Measurements from ENCODE around the gene GRID1.

GRID1 gene

DNA sequence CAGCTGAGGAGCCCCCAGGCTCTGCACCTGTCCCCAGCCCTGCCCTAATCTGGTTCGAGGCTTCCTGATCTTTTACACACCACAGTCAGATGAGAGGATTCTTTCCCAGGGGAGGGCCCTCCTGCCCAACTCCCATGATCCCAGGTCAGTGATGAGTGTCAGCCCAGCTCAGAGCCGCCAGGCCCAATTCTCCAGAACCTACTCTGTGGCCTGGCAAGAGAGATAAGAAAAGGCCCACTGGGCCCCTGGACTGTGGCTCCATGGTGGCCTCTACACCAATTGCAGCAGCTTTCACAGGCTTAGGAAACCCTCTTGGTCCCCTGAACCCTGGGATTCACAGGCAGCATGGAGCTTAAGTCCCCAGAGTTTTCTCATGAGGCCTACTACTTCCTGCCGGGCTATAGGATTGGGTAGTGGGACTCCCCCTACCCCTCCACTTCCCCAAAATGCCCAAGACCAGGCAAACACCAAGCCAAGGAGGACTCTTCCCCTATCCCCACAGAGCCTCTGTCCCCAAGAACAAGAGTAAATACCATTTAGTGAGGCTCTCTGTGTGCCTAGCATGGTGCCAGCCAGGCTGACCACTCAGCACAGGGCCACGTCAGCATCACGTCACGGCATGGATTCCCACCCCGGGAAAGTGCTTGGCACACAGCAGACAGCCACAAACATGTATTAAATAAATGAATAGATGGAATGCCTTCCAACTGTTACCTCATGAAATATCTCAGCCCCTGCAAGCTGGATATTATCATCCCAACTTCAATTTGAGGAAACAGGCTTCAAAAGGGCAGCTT is 100.0 kb downstream of the GRID1 start:
- DNase-seq (ENCODE audit: low read depth, low spot score): no peak

DNA sequence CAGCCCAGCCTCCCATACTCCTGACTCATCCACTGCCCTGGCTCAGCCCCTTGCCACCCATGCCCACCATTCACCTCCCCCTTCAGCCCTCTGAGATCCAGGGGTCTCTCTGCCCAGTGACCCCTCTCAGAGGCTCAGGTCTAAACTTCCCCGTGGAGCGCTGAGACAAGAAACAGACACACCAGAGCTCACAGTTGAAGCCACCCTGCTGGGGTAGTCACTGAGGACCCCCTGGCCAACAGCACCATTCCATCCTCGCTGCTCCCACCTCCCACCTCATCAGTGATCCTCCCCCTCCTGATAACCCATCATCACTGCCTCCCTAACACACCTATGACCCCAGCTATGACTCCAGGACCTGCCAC is 100.7 kb downstream of the GRID1 start:
- DNase-seq (ENCODE audit: low read depth, low spot score): no peak

DNA sequence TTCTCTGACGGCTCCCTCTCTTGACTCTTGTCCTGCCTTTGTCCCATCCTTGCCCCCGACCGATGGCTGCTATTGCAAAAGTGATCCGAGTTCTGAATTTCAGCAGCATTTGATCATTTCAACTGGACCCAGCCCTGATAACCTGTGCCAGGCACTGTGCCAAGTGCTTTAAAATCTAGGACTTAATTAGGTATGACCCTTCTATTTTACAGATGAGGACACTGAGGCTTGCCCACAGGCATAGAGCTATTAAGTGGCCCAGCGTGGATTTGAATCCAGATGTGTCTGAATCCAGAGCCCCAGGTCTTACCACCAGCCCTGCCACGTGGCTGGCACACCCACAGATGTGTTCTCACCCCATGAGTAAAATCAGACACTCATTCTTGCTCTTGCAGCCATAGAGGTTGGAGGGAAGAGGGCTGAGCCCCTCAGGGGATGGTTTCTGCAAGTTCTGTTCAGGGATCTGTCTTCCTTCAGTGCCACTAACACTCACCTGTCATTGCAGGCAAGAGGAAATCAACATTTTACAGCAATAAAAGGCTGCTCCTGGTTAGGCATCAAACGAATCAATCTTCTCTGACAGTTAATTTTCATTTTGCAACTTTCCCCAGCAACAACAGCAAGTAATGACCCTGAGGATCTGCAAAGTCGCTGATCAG is 101.2 kb downstream of the GRID1 start:
- peak; percentile 59 for DNase-seq (ENCODE audit: low read depth, low spot score)

DNA sequence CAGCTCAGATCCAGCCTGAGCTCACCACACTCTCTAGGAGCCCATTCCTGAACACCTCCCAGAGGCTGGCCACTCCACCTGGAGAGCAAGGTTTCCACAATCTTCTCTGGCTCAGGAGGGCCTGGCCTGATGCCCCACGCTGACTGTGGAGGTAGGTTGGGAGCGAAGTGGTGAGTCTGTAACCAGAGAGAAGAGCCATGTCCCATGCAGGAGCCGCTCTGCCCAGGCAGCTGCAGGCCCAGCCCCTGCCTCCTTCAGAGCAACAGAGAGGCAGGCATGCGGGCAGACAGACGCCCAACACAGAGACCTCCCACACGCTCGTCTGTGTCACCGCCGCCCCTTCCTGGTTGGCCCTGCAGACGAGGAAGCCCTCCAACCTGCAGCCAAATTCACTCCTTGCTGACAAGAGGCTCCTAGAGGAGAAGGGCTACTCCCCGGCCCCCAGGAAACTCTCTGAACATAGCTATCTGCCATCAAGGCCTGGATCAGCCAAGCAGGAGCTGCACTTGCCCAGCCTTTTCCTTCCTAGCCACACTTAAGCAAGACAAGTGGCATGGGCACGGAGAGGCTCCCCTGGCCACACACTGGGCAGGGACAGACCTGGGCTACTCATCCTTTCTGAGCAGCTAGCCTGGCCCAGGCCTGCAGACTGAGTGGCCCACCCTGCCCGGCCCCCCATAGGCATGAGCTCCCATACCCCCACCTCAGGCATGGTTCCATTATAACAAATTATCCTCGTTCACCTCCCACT is 101.9 kb downstream of the GRID1 start:
- DNase-seq (ENCODE audit: low read depth, low spot score): peak; percentile 45

DNA sequence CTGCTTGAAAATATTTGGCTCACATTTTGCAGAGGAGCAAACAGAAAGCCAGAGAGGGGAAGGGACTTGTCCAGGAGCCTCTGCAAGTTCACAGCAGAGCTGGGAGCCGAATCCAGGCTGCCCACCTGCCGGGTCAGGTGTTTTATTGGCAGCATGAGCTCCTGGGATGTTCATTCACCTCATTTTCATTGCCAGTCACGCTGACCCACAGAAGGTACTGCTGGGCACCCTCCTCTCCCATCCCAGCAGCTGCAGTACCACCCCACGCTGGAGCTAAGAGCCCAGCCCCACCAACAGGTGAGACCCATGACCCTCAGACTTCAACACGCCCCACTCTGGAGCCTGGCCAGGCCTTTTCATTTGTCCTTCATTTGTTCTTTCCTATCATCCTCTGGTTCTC is 102.7 kb downstream of the GRID1 start:
- no peak for DNase-seq (ENCODE audit: low read depth, low spot score)

DNA sequence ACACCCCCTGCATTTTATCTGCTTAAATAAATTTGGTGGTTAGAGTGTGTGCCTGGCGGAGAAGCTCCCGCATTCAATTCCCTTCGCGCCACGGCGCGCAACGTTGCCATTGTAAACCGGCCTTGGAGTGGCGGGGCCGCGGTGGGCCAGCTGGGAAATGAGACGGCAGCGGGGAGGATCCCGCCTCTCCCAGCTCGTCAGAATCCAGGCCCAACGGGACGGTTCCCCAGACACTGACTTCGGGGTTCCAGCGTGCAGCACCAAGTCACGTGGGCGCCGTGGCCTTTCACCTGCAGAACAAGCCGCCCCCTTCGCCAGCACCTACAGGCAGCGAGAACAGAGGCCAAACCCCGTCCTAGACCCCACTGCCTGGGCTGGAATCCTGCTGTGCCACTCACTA is 103.4 kb downstream of the GRID1 start:
- DNase-seq (ENCODE audit: low read depth, low spot score): no peak

DNA sequence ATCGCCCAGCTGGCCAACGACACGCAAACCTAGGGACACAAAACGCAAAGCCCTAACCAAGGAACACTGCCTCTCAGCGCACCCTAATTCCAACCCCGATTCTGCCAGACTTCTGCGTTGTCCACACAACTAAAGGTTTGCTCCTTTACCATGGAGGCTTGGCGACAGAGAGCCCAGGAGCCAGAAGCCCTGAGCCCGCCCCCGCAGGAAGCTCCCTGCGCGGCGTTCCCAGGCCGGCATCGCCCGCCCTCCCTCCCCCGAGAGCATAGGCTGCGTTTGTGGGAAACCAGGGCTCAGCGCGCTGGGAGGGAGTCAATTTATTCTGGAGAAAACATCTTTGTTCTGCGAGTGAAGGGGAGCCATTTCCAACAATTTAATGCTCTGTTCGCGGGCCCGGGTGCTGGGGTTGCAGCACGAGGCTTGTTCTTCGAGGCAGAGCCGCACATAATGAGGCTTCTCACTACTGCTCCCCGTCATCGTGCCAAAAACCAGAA is 103.9 kb downstream of the GRID1 start:
- DNase-seq (ENCODE audit: low read depth, low spot score): no peak

DNA sequence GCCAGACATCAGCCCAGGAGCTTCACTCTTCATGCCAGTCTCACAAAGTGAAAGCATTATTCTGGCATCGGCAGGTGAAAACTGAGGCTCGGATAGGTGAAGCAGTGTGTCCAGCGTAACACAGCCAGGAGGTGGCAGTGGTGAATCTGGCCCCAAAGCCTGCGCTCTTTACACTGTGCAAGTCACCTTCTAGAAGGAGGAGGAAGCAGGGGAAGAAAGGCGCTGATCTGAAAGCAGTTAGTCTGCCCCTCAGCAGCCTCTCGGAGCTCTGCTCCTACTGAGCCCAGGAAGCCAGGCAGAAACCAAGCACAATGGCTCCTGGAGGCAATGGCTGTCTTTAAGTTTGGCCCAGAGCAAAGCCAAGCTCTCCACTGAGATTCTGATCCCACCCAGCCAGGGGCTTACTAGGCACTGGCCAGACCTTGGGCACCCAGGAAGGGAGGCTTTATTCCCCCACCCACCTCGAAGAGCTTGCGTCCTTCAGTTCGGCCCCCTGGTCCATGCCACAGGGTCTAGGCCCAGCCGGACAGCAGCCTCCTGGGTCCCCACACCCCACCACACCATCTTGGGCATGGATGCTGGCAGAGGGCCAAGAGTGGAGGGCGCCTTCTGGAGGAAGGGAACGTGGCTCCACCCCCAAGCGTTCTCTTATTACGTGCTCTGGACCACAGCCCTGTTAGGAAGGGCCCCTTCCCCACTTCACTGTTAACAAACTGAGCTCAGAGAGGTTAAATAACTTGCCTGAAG is 104.5 kb downstream of the GRID1 start:
- DNase-seq (ENCODE audit: low read depth, low spot score): peak; percentile 80

DNA sequence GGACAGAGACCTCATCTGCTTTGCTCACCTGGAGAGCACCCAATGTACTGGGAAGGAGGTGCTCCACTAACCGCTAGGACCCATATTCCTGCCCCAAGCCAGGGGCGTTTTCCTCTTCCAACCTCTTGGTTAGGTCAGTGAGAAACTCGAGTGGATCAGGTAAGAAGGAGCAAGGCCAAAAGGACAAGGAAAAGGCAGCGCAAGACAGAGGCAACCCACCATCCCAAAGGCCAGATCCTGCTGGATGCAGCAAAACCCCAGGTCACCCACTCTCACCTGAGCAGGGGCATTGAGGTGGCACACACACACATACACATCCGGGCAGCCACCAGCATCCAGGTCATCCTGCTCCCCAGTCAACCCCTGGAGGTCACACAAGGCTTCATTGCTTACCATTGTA is 105.1 kb downstream of the GRID1 start:
- no peak for DNase-seq (ENCODE audit: low read depth, low spot score)

DNA sequence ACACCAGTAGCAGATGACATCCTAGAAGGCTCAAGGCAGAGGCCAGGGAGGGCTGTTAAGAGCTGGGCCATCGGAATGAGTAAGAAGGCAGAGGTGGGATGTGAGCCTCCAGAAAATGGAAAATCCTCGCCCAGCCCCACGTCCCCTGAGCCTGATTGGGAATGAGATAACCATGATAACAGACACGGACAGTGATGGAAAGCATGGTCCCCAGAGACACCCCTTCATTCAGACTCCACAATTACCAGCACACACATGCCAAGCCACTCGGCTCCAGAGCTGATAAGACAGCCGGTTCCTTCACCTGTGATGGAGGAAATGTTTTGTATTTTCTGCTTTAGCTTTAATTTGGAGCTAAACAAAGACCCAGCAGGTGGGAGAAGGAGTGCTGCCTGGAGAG is 106.0 kb downstream of the GRID1 start:
- peak; percentile 23 for DNase-seq (ENCODE audit: low read depth, low spot score)

DNA sequence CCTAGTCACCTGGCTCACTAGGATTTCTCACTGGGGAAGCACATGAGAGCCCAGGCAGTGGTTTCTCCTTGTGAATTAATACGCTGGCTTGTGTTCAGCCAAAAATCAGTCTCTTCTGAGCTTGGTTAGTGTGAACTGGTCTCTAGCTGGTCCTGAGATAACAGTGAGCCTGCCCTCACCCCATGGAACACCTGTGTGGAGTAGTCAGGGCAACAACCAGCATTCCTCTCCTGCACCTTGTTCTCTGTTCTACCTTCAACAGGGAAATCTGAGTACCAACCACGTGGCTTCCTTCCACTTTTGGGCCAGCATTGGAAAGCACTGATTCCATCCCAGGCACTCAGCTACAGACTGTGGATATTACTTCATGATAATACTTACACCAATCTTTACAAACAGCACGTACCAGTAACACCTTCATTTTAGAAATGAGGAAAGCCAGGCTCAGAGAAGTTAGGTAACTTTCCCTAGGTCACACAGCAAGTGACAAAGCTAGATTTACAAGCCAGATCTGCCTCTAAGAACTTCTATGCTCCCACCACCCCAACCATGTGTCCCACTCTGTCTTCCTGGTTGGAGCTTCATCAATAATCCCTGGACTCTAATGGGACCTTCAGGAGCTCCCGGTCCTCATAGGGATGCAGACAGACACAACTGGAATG is 106.6 kb downstream of the GRID1 start:
- no peak for DNase-seq (ENCODE audit: low read depth, low spot score)

DNA sequence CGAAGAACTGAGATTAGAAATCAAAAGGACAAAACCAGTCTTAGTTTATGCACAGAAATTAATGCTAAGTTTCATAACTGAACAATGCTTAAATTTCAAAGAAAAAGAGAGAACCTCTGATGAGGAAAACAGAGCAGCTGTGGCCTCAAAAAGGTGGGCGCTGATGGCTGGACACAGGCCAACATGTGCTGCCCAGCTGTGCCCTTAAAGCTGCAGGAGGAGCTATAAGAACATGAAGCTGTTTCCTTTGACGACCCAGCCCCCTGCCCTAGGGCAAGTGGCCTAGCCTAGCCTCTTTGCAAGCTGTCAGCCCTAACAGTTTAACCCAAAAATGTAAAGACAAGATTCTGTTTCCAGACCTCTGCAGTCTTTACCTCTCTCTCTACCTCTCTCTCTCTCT is 107.7 kb downstream of the GRID1 start:
- peak; percentile 40 for DNase-seq (ENCODE audit: low read depth, low spot score)

DNA sequence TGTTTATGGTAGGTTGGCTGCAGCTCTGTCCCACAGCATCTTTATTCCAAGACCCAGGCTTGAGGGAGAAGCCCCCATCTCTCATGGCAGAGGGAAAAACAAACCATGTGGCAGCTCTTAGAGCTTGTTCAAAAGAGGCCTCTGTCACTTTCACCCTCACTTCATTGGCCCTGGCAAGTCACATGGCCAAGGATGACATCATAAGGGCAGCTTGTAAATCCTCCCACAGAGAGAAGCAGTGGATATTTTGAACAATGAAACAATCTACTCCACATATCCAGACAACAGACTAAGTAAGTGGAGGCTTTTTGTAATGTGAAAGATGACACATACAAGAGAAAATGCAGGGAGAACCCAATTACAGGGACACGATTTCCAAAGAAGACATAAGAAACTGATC is 108.1 kb downstream of the GRID1 start:
- DNase-seq (ENCODE audit: low read depth, low spot score): no peak

DNA sequence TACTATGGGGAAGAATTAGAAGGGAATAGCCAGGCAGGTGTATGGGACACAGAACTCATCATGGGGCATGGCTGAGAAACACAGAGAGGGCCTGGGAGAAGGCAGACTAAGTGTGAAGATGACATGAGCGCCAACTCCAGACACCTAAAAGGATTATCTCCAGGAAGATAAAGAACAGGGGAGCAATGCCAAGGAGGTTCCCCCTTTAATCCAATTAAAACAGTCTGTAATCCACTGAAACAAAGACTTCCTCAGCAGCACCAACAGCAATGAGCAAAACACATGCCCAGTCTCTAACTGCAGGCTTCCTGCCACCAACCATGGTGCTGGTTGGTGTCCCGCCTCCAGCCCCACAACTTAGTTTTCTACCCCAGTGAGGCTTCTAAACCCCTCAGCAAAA is 108.9 kb downstream of the GRID1 start:
- DNase-seq (ENCODE audit: low read depth, low spot score): no peak

DNA sequence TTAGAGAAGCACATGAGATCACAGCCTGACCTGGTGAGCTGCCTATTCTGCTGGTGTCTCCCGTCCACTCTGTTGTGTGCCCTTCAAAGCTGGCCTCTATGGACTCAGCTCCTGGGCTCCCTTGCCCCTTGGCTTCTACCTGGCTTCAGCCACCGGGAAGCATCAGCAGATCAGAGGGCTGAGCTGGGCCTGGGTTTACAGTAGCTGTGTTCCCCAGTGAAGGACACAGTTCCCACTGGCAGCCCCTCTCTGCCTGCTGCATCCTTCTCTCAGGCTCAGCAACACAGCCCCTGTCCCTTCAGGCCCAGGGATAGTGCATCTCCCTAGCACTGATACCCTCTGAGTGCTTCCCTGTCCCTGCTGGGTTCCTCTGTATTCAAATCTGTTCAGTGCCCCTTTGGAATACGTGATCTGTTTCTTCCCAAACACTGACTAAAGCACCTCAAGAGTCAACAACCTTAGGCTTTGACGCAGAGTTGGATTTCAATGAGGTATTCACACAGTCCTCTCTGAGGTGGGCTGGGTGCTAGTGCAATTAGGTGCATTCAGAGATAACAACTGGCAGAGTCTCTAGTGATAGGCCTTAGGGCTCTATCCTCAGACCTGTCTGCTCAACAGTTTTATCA is 109.8 kb downstream of the GRID1 start:
- DNase-seq (ENCODE audit: low read depth, low spot score): no peak

DNA sequence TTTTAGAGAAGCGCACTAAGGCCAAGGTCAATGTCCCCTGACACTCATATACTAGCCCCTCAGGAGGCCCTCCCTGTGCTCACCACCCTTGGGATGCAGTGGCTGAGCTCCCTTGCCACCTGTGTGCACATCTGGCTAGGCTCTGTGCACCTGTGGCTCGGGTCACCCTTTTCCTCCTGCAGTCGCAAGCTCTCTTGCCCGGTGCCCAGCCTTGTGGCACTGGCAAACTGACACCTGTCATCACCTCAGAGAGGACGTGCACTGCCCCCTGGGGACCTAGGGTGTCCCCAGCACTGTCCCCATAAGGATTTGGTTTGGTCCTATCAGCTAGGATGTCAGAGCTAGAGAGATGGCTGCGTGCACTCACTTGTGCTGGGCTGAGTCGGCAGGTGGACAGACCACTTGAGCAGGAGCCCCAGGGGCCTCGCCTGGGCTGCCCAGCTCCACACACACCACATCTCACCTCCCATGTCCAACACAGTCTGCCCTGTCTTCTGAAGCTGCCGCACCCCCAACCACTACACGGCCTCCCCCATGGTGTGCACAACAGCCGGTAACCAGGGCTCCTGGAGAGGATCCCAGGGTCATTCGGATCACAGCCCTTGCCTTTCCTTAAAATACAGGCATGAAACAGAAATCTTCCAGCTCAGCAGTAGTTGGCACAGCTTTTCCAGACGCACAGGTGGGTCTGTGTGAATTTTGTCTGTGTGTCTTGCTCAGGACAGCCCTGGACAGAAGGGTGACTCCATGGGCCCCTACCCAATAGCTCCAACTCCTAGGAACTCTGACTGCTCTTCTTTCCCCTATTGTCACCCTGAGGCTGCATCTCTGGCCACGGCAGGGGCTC is 111.0 kb downstream of the GRID1 start:
- DNase-seq (ENCODE audit: low read depth, low spot score): no peak

DNA sequence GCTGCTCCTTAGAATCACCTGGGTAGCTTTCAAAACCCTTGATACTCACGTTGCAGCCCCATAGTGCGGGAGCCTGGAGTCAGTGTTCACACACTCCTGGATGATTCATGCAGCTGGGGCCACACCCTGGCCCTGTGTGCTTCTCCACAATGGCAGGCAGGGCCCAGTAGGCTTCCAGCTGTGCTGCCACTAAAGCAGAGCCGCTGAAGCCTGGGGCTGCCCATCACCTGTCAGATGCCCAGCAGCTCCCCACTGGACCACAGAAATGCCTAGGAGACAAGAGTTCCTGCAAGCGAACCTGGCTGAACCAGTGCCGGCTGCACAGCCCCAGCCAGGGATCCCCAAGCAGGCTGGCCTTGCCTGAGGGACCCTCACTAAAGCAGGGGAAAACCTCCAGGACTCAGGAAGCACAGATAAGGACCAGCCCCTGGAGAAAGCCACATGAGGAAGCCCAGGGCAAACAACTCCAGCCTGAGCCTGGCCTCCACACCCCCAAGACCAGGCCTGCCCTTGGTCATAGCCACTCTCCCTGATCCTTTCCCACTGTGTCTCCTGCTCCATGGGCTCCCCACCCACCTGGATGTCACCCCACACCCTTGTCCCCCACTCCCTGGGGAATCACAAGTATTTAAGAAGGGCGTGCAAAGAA is 111.9 kb downstream of the GRID1 start:
- peak; percentile 51 for DNase-seq (ENCODE audit: low read depth, low spot score)

DNA sequence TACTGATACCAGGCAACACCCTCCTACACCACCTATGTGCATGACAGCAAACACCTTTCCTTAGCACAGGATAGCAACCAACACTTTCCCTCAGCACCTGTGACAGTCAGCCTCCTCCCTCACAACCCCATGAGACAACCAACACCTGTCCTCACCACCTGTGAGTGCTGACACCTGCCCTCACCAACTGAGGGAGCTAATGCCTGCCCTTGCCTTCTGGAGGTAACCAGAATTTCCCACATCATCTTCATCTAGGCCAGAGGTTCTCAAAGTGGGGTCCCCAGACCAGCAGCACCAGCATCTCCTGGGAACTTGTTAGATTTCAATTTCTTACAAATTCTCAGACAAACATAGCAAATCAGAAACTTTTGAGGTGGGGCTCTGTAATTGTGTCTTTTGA is 112.5 kb downstream of the GRID1 start:
- DNase-seq (ENCODE audit: low read depth, low spot score): no peak

Measured in ELF-1 (cell line).